Gastroesophageal sphincter (tissue), 3 donors: Measurements from ENCODE around the gene HSD11B1.

Experiments
- EP300 ChIP-seq: sonication (generic); formaldehyde crosslinking; IDR thresholded peaks from one replicate; pipeline ENCODE4 v1.6.1; 2017; ENCODE audit warnings: antibody characterized with exemption, mild to moderate bottlenecking
- POLR2A ChIP-seq, 2 donors: fragments of 450-650 bp; IDR thresholded peaks; one replicate each; pipeline ENCODE4 v1.6.1; 2017; ENCODE audit warnings: antibody characterized with exemption in 2 of 2, mild to moderate bottlenecking in 2 of 2, moderate library complexity in 1 of 2
- POLR2AphosphoS5 ChIP-seq: sonication (generic); formaldehyde crosslinking; IDR thresholded peaks from one replicate; pipeline ENCODE4 v1.6.1; 2017; ENCODE audit warnings: antibody characterized with exemption
- TF ChIP-seq, protein P1 (sequence below), 4 experiments: fragments of 200-600 bp in 2 of 4; fragments of 450-650 bp in 2 of 4; sonication (generic) in 1 of 4; IDR thresholded peaks; one replicate each; pipeline ENCODE4 v1.5.1; 2017 to 2019; ENCODE audit warnings: antibody characterized with exemption in 4 of 4, mild to moderate bottlenecking in 2 of 4, moderate library complexity in 2 of 4

DNA sequence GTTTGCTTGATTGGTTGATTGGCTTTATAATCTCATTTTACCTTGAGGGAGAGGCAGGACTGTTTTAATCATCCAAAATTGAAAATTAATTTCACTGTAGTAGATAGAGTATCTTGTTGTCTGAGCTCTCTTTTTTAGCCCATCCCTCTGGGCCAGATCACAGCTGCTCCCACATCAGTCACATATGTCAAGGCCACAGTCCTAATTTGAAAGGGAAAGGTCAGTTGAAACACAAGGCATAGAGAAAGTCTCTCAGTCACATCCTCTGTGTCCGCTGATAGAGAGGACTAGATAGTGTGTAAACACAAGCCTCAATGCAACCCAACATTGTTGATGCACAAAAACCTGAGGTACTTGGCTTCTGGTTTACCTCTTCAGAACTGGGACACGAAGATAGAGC is 72.9 kb downstream of the HSD11B1 start:
- TF ChIP-seq, protein P1, sequence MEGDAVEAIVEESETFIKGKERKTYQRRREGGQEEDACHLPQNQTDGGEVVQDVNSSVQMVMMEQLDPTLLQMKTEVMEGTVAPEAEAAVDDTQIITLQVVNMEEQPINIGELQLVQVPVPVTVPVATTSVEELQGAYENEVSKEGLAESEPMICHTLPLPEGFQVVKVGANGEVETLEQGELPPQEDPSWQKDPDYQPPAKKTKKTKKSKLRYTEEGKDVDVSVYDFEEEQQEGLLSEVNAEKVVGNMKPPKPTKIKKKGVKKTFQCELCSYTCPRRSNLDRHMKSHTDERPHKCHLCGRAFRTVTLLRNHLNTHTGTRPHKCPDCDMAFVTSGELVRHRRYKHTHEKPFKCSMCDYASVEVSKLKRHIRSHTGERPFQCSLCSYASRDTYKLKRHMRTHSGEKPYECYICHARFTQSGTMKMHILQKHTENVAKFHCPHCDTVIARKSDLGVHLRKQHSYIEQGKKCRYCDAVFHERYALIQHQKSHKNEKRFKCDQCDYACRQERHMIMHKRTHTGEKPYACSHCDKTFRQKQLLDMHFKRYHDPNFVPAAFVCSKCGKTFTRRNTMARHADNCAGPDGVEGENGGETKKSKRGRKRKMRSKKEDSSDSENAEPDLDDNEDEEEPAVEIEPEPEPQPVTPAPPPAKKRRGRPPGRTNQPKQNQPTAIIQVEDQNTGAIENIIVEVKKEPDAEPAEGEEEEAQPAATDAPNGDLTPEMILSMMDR (IDR thresholded peaks at IDR 0.05): no peak
- TF ChIP-seq POLR2A (IDR thresholded peaks at IDR 0.05): no peak
- TF ChIP-seq EP300: no peak
- no peak for TF ChIP-seq POLR2AphosphoS5
